ENCODE results near the gene SMIM27. TPM values are rescaled to one million over a fixed set of nuclear protein-coding genes. Genes with fewer than 3 reads are reported as not detected.

Gene SMIM27
- polyA plus RNA-seq, 1 donor from 2014 or later: 15.6 TPM

DNA sequence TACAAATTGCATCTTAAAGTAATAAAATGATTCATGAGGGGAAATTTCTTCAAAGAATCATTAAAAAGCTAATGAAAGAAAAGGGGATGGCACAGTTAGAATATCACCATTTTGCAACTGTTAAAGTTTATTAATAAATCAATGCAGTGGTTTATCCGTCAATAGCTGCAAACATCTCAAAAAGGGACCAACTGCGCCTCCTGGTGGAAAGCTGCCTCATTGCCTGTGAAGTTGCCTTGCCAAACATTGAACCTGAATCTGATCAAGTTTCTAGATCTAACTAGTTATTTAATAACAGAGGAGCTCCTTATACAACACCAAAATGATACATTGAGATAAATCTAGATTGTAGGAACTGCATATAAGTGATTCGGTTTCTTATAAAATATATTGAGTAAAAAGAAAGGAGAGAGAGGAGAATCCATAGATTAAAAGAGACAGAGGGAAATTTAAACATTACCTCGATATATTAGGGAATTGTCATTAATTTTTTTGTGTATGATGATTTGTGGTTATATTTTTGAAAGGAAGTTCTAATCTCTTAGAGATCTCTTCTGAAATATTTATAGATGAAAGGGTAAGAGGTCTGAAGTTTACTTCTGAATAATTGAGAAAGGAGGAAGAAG is 27.7 kb downstream of the SMIM27 start:
- Histone ChIP-seq H3K9ac (ENCODE audit: low read length) (no peak overlapping the region), H3K4me2 (ENCODE audit: low read length) (no peak overlapping the region), H2AFZ (ENCODE audit: low read depth, low read length) (no peak overlapping the region), H3K9me2 (ENCODE audit: insufficient read depth, low read length) (no peaks in the 10 kb centered on the region), H3K79me2 (replicated peaks; ENCODE audit: insufficient read depth, low read length) (no peaks in the 10 kb centered on the region), H3K27me3 (ENCODE audit: insufficient read depth, low read depth, low read length) (no peaks in the 10 kb centered on the region), H3K9me3 (ENCODE audit: low read length) (no peaks in the 10 kb centered on the region), H4K20me1 (ENCODE audit: insufficient read depth) (no peaks in the 10 kb centered on the region), H3F3A (ENCODE audit: insufficient read depth, low read length, poor library complexity, severe bottlenecking) (no peaks in the 10 kb centered on the region), H3K4me3 (ENCODE audit: low read length) (no peak overlapping the region), H3K36me3 (ENCODE audit: insufficient read depth, low read length) (no peaks in the 10 kb centered on the region), H3K27ac (ENCODE audit: low read length) (no peak overlapping the region)
- TF ChIP-seq POLR2AphosphoS5 (IDR thresholded peaks at IDR 0.05) (no peak), RAD21 (conservative IDR thresholded peaks at IDR 0.05) (peak; percentile 73), SMC3 (conservative IDR thresholded peaks at IDR 0.05; ENCODE audit: poor library complexity) (peak; percentile 91), EZH2 (IDR thresholded peaks at IDR 0.05; ENCODE audit: borderline replicate concordance, insufficient read depth, low read length, poor library complexity, severe bottlenecking) (no peak), EP300 (conservative IDR thresholded peaks at IDR 0.05; ENCODE audit: poor library complexity, severe bottlenecking) (no peak), TAF1 (IDR thresholded peaks at IDR 0.05; ENCODE audit: low read depth) (no peak), MXI1 (conservative IDR thresholded peaks at IDR 0.05; ENCODE audit: poor library complexity, severe bottlenecking) (no peak)
- TF ChIP-seq, protein P1, sequence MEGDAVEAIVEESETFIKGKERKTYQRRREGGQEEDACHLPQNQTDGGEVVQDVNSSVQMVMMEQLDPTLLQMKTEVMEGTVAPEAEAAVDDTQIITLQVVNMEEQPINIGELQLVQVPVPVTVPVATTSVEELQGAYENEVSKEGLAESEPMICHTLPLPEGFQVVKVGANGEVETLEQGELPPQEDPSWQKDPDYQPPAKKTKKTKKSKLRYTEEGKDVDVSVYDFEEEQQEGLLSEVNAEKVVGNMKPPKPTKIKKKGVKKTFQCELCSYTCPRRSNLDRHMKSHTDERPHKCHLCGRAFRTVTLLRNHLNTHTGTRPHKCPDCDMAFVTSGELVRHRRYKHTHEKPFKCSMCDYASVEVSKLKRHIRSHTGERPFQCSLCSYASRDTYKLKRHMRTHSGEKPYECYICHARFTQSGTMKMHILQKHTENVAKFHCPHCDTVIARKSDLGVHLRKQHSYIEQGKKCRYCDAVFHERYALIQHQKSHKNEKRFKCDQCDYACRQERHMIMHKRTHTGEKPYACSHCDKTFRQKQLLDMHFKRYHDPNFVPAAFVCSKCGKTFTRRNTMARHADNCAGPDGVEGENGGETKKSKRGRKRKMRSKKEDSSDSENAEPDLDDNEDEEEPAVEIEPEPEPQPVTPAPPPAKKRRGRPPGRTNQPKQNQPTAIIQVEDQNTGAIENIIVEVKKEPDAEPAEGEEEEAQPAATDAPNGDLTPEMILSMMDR (IDR thresholded peaks at IDR 0.05; ENCODE audit: poor library complexity, severe bottlenecking): peak; percentile 86
- TF ChIP-seq, protein P2, sequence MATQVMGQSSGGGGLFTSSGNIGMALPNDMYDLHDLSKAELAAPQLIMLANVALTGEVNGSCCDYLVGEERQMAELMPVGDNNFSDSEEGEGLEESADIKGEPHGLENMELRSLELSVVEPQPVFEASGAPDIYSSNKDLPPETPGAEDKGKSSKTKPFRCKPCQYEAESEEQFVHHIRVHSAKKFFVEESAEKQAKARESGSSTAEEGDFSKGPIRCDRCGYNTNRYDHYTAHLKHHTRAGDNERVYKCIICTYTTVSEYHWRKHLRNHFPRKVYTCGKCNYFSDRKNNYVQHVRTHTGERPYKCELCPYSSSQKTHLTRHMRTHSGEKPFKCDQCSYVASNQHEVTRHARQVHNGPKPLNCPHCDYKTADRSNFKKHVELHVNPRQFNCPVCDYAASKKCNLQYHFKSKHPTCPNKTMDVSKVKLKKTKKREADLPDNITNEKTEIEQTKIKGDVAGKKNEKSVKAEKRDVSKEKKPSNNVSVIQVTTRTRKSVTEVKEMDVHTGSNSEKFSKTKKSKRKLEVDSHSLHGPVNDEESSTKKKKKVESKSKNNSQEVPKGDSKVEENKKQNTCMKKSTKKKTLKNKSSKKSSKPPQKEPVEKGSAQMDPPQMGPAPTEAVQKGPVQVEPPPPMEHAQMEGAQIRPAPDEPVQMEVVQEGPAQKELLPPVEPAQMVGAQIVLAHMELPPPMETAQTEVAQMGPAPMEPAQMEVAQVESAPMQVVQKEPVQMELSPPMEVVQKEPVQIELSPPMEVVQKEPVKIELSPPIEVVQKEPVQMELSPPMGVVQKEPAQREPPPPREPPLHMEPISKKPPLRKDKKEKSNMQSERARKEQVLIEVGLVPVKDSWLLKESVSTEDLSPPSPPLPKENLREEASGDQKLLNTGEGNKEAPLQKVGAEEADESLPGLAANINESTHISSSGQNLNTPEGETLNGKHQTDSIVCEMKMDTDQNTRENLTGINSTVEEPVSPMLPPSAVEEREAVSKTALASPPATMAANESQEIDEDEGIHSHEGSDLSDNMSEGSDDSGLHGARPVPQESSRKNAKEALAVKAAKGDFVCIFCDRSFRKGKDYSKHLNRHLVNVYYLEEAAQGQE (IDR thresholded peaks at IDR 0.05; ENCODE audit: borderline replicate concordance): no peak

DNA sequence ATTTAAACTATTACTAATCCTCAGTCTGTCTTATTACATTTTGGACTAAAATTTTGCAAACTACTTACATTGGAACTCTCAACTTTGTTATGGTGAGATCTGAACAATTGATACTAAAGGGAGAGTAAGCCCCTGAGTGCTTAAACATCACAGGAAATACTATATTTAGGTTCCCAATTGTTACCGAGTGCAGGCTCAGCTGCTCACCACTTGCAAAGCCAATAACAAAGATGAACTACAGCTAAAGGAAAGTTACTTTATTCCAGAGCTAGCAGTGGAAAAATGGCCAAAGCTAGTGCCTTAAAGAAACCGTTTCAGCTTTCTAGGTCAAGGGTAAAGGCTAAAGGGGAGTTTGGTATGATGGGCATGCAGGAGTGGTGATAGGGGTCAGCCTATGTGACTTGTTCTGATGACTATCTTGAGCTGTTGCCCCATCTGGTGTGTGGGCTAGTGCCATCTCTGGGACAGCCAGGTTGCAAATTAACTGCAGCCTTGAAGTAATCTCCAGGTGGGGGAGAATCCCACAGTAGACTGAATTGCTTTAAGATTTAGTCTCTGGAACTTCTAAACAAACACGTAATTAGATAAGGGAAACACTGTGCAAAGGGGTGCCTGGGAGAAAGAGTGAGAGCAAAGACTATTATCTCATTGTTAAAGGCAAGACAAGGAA is 28.6 kb downstream of the SMIM27 start:
- Histone ChIP-seq H3K9me2 (ENCODE audit: insufficient read depth, low read length) (no peaks in the 10 kb centered on the region), H3K9me3 (ENCODE audit: low read length) (no peaks in the 10 kb centered on the region), H3K4me2 (ENCODE audit: low read length) (no peak overlapping the region), H3K79me2 (replicated peaks; ENCODE audit: insufficient read depth, low read length) (no peaks in the 10 kb centered on the region), H3F3A (ENCODE audit: insufficient read depth, low read length, poor library complexity, severe bottlenecking) (no peaks in the 10 kb centered on the region), H3K27ac (ENCODE audit: low read length) (no peak overlapping the region), H4K20me1 (ENCODE audit: insufficient read depth) (no peaks in the 10 kb centered on the region), H3K4me3 (ENCODE audit: low read length) (no peak overlapping the region), H3K9ac (ENCODE audit: low read length) (no peak overlapping the region), H3K27me3 (ENCODE audit: insufficient read depth, low read depth, low read length) (no peaks in the 10 kb centered on the region), H3K36me3 (ENCODE audit: insufficient read depth, low read length) (no peaks in the 10 kb centered on the region), H2AFZ (ENCODE audit: low read depth, low read length) (no peak overlapping the region)
- TF ChIP-seq SMC3 (conservative IDR thresholded peaks at IDR 0.05; ENCODE audit: poor library complexity): no peak
- TF ChIP-seq TAF1 (IDR thresholded peaks at IDR 0.05; ENCODE audit: low read depth): no peak
- TF ChIP-seq, protein P2 (IDR thresholded peaks at IDR 0.05; ENCODE audit: borderline replicate concordance): no peak
- TF ChIP-seq, protein P1 (IDR thresholded peaks at IDR 0.05; ENCODE audit: poor library complexity, severe bottlenecking): no peak
- TF ChIP-seq EZH2 (IDR thresholded peaks at IDR 0.05; ENCODE audit: borderline replicate concordance, insufficient read depth, low read length, poor library complexity, severe bottlenecking): no peak
- TF ChIP-seq MXI1 (conservative IDR thresholded peaks at IDR 0.05; ENCODE audit: poor library complexity, severe bottlenecking): no peak
- TF ChIP-seq POLR2AphosphoS5 (IDR thresholded peaks at IDR 0.05): no peak

Measured in neural cell (in vitro differentiated cells).